Epithelial cell of esophagus (primary cell): ENCODE measurements around the gene BNIPL.

Experiments
- DNase-seq: peaks from one replicate; pipeline ENCODE4 v3.0.0; 2010; ENCODE audit warnings: low read depth
- H3K4me3 ChIP-seq: 2 replicates; pipeline ENCODE4 v1.5.1; 2011; ENCODE audit warnings: mild to moderate bottlenecking, low read length, control low read depth
- CTCF ChIP-seq: IDR thresholded peaks from 2 replicates; pipeline ENCODE4 v1.5.1; 2011; ENCODE audit warnings: low read depth, mild to moderate bottlenecking, low read length, control low read depth, inconsistent platforms; ENCODE audit not compliant: insufficient read depth; ENCODE audit errors: missing control alignments

Gene BNIPL

GRCh38 chr1:151008244-151009205, 27.9 kb upstream of the BNIPL start, which contains the start of gene PRUNE1:
Gene PRUNE1 (plus strand): TSS chr1:151008449. CDS start chr1:151008633, 184 bp downstream.
- TF ChIP-seq CTCF = no peak
- H3K4me3 ChIP-seq = peak within 1 kb of the TSS; percentile 95
- DNase-seq = peak; percentile 96

- peak; percentile 16 for DNase-seq
- no peak for TF ChIP-seq CTCF
- peak overlapping the region; percentile 95 for H3K4me3 ChIP-seq
Measured at GRCh38 chr1:151009206-151009587, 27.2 kb upstream of the BNIPL start.

- no peak for DNase-seq
- TF ChIP-seq CTCF = no peak
- H3K4me3 ChIP-seq = peak overlapping the region; percentile 95
Measured at GRCh38 chr1:151009674-151010345, 26.6 kb upstream of the BNIPL start.

- no peak for TF ChIP-seq CTCF
- no peak overlapping the region for H3K4me3 ChIP-seq
- DNase-seq = no peak
Measured at GRCh38 chr1:151010346-151010726, 26.1 kb upstream of the BNIPL start.

- no peak for DNase-seq
- no peak for TF ChIP-seq CTCF
- H3K4me3 ChIP-seq = no peak overlapping the region
Measured at GRCh38 chr1:151011154-151011850, 25.1 kb upstream of the BNIPL start.

- no peak overlapping the region for H3K4me3 ChIP-seq
- no peak for TF ChIP-seq CTCF
- no peak for DNase-seq
Measured at GRCh38 chr1:151012684-151013471, 23.5 kb upstream of the BNIPL start.
